Smooth muscle cell (in vitro differentiated cells): Measurements from ENCODE around the gene DCP1B. TPM values are rescaled to one million over a fixed set of nuclear protein-coding genes. Genes with fewer than 3 reads are reported as not detected.

ENCODE experiments used
- DNase-seq: peaks from one replicate; lab custom pipeline; 2025; ENCODE audit not compliant: unreplicated experiment; lab: John Stamatoyannopoulos, UW
- H2AFZ ChIP-seq: fragments of 200-600 bp; sonication (generic); 2 replicates; pipeline ENCODE4 v1.6.0; 2016; ENCODE audit warnings: antibody characterized with exemption, low read depth, mild to moderate bottlenecking
- H3F3A ChIP-seq: fragments of 200-600 bp; sonication (generic); 2 replicates; pipeline ENCODE4 v1.6.0; 2017; ENCODE audit warnings: antibody characterized with exemption, low read depth
- H3K27ac ChIP-seq: fragments of 200-600 bp; sonication (generic); 2 replicates; pipeline ENCODE4 v1.5.1; 2016; ENCODE audit warnings: low read depth, mild to moderate bottlenecking
- H3K27me3 ChIP-seq: fragments of 200-600 bp; sonication (generic); 2 replicates; pipeline ENCODE4 v1.6.1; 2016; ENCODE audit warnings: low read depth, mild to moderate bottlenecking
- H3K36me3 ChIP-seq: fragments of 200-600 bp; sonication (generic); 2 replicates; pipeline ENCODE4 v1.5.1; 2016; ENCODE audit warnings: low read depth
- H3K4me1 ChIP-seq: fragments of 200-600 bp; sonication (generic); 2 replicates; pipeline ENCODE4 v1.5.1; 2016; ENCODE audit warnings: low read depth
- H3K4me2 ChIP-seq: fragments of 200-600 bp; sonication (generic); 2 replicates; pipeline ENCODE4 v1.6.0; 2016; ENCODE audit warnings: mild to moderate bottlenecking
- H3K4me3 ChIP-seq: fragments of 200-600 bp; sonication (generic); 2 replicates; pipeline ENCODE4 v1.5.1; 2016; ENCODE audit warnings: mild to moderate bottlenecking
- H3K79me2 ChIP-seq: fragments of 200-600 bp; sonication (generic); 2 replicates; pipeline ENCODE4 v1.6.0; 2016; ENCODE audit warnings: low read depth, mild to moderate bottlenecking
- H3K9ac ChIP-seq: fragments of 200-600 bp; sonication (generic); 2 replicates; pipeline ENCODE4 v1.6.0; 2016; ENCODE audit warnings: low read depth
- H3K9me3 ChIP-seq: fragments of 200-600 bp; sonication (generic); replicated peaks from 2 replicates; pipeline ENCODE4 v1.5.1; 2016; ENCODE audit warnings: low read depth
- H4K20me1 ChIP-seq: fragments of 200-600 bp; sonication (generic); 2 replicates; pipeline ENCODE4 v1.6.0; 2016; ENCODE audit warnings: low read depth
- WGBS: methylation state at CpG from one replicate; pipeline ENCODE4 v1.1.7; 2016; ENCODE audit warnings: low lambda C conversion rate; 5-methylcytosine and 5-hydroxymethylcytosine counted together
- polyA plus RNA-seq: library from polyadenylated mRNA; unstranded; fragments of >200 nt; fragmentation: Nextera tagmentation; extraction: Ambion mirVana; gene quantifications from 2 replicates; pipeline ENCODE4 v1.2.1, GENCODE V29; 2016
- total RNA-seq: library from RNA; depleted of rRNA; stranded (reverse); fragments of >200 nt; gene quantifications from 2 replicates; pipeline ENCODE4 v1.2.3, GENCODE V29; 2014
- TF ChIP-seq, protein P1 (sequence below): fragments of 200-600 bp; sonication (generic); IDR thresholded peaks from 2 replicates; pipeline ENCODE4 v1.5.1; 2017; ENCODE audit warnings: borderline replicate concordance, mild to moderate bottlenecking, antibody characterized with exemption; ENCODE audit not compliant: insufficient read depth, poor library complexity, severe bottlenecking

The DCP1B gene
- total and polyA plus RNA-seq, 2 experiments from 2014 or later = 34.9 to 38.1 TPM

GRCh38 chr12:2046957-2047356 is 42.7 kb upstream of the DCP1B start:
- Histone ChIP-seq H3K4me2 (no peak overlapping the region), H3K9me3 (no peaks in the 10 kb centered on the region), H3K27ac (no peak overlapping the region), H3F3A (peaks cover 3% of the 10 kb centered on the region), H3K4me1 (no peaks in the 10 kb centered on the region), H3K27me3 (no peaks in the 10 kb centered on the region), H3K4me3 (no peak overlapping the region), H3K9ac (no peak overlapping the region), H3K36me3 (no peaks in the 10 kb centered on the region), H2AFZ (no peak overlapping the region), H3K79me2 (no peaks in the 10 kb centered on the region), H4K20me1 (no peaks in the 10 kb centered on the region)
- TF ChIP-seq, protein P1, sequence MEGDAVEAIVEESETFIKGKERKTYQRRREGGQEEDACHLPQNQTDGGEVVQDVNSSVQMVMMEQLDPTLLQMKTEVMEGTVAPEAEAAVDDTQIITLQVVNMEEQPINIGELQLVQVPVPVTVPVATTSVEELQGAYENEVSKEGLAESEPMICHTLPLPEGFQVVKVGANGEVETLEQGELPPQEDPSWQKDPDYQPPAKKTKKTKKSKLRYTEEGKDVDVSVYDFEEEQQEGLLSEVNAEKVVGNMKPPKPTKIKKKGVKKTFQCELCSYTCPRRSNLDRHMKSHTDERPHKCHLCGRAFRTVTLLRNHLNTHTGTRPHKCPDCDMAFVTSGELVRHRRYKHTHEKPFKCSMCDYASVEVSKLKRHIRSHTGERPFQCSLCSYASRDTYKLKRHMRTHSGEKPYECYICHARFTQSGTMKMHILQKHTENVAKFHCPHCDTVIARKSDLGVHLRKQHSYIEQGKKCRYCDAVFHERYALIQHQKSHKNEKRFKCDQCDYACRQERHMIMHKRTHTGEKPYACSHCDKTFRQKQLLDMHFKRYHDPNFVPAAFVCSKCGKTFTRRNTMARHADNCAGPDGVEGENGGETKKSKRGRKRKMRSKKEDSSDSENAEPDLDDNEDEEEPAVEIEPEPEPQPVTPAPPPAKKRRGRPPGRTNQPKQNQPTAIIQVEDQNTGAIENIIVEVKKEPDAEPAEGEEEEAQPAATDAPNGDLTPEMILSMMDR = no peak
- DNase-seq = no peak
- WGBS = 92% methylated on average over 4 of the region's 4 CpGs

GRCh38 chr12:2044165-2044564 is 39.9 kb upstream of the DCP1B start:
- Histone ChIP-seq H3K4me3 (no peak overlapping the region), H3K4me1 (no peaks in the 10 kb centered on the region), H3K36me3 (no peaks in the 10 kb centered on the region), H3K9ac (no peak overlapping the region), H3K79me2 (no peaks in the 10 kb centered on the region), H3K27ac (no peak overlapping the region), H3K9me3 (no peaks in the 10 kb centered on the region), H3K27me3 (no peaks in the 10 kb centered on the region), H4K20me1 (no peaks in the 10 kb centered on the region), H3K4me2 (no peak overlapping the region), H3F3A (no peaks in the 10 kb centered on the region), H2AFZ (no peak overlapping the region)
- WGBS = 96% methylated on average over 6 of the region's 6 CpGs
- TF ChIP-seq, protein P1 = no peak
- no peak for DNase-seq

DNA sequence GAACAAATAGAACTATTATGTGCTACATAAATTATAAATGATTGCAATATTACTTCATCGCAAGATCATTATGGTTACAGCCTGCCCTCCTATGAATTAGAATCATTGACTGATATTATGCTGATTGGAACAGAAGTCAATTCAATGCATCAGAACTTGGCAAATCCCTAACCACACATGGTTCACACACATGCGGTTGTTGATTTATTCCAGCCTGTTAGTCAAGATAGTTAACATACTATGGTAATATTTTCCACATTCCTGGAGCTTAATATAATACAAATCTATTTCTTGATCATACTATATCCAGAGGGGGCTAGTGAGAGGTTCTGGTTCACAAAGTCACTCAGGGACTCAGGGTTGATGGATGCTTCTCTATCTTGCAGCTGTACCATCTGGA is 38.8 kb upstream of the DCP1B start:
- no peak overlapping the region for H3K4me2 ChIP-seq
- TF ChIP-seq, protein P1 = no peak
- 100% methylated on average over 2 of the region's 2 CpGs for WGBS

DNA sequence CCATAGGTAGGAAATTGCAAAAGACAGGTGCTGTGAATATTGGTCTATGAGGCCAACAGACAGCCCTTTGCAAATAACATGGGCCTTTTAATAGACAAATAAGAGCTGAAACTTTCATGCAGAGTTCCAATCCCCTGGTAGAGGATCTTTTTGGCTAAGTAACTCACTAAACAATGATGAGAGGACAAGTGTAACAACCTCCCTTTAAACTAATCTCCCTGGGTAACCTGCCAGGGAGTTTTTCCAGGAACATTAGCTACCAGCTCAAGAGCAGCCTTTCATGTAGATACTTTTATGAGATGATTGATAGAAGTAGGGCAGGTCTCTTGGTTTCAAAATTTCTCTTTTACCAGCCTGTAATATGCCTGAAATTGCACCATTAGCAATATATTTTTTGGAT is 34.8 kb upstream of the DCP1B start:
- H2AFZ ChIP-seq = no peak overlapping the region
- no peak overlapping the region for H3K4me3 ChIP-seq
- H3K4me2 ChIP-seq = no peak overlapping the region
- peaks cover 5% of the 10 kb centered on the region for H3K4me1 ChIP-seq
- no peaks in the 10 kb centered on the region for H3F3A ChIP-seq
- H3K27ac ChIP-seq = no peak overlapping the region
- no peak overlapping the region for H3K9ac ChIP-seq
- H3K27me3 ChIP-seq = no peaks in the 10 kb centered on the region
- TF ChIP-seq, protein P1 = no peak
- H3K79me2 ChIP-seq = no peaks in the 10 kb centered on the region
- H3K36me3 ChIP-seq = no peaks in the 10 kb centered on the region
- no peaks in the 10 kb centered on the region for H4K20me1 ChIP-seq
- H3K9me3 ChIP-seq = no peaks in the 10 kb centered on the region
- no peak for DNase-seq

More for the DNA sequence above, 38.8 kb upstream of the DCP1B start:
- Histone ChIP-seq H3K36me3 (no peaks in the 10 kb centered on the region), H4K20me1 (no peaks in the 10 kb centered on the region), H3K27me3 (no peaks in the 10 kb centered on the region), H3K9me3 (no peaks in the 10 kb centered on the region), H3K4me1 (no peaks in the 10 kb centered on the region), H3K79me2 (no peaks in the 10 kb centered on the region), H3K27ac (no peak overlapping the region), H3K9ac (no peak overlapping the region), H3K4me3 (no peak overlapping the region), H2AFZ (no peak overlapping the region), H3F3A (no peaks in the 10 kb centered on the region)
- DNase-seq = no peak
